ENCODE results near the gene AFF3. TPM values are rescaled to one million over a fixed set of nuclear protein-coding genes. Genes with fewer than 3 reads are reported as not detected.
A peak's percentile ranks its signal among the peaks of the same experiment; 100 is the strongest.

The AFF3 gene
- total RNA-seq, 6 experiments from 2014 or later: 0.80 to 8.2 (median 6.8) TPM

DNA sequence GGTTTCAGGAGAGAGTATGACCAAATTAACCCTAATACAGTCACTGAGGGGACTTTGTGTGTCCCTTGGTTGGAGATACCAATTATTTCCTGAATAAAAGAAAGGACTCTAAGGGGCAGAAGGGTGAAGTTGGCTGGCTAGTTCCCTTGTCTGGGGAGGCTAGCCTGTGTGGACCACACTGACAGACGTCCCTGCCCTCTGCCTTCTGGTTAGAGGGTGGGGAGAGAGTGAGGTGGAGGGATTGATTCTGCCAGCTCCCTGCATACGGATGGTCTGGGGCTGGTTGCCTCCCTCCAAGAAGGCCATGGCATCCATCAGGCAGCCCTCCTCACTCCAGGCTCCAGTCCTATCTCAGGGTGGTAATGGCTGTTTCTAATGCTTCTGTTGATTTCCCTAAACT is 37.4 kb upstream of the AFF3 start:
- peaks cover 19% of the 10 kb centered on the region for H3K27me3 Mint-ChIP-seq (ENCODE audit: insufficient read depth)
- no peaks in the 10 kb centered on the region for H3K36me3 Mint-ChIP-seq (ENCODE audit: low read depth)
- no peak overlapping the region for H3K27ac Mint-ChIP-seq
- peaks cover 8% of the 10 kb centered on the region; the same call in 1 of the 2 replicates for H3K4me1 Mint-ChIP-seq (ENCODE audit: low read depth)
- DNase-seq: no peak
- TF ChIP-seq, protein P1, sequence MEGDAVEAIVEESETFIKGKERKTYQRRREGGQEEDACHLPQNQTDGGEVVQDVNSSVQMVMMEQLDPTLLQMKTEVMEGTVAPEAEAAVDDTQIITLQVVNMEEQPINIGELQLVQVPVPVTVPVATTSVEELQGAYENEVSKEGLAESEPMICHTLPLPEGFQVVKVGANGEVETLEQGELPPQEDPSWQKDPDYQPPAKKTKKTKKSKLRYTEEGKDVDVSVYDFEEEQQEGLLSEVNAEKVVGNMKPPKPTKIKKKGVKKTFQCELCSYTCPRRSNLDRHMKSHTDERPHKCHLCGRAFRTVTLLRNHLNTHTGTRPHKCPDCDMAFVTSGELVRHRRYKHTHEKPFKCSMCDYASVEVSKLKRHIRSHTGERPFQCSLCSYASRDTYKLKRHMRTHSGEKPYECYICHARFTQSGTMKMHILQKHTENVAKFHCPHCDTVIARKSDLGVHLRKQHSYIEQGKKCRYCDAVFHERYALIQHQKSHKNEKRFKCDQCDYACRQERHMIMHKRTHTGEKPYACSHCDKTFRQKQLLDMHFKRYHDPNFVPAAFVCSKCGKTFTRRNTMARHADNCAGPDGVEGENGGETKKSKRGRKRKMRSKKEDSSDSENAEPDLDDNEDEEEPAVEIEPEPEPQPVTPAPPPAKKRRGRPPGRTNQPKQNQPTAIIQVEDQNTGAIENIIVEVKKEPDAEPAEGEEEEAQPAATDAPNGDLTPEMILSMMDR (IDR thresholded peaks at IDR 0.05): no peak
- H3K4me3 Mint-ChIP-seq: no peak overlapping the region
- no peaks in the 10 kb centered on the region for H3K9me3 Mint-ChIP-seq

DNA sequence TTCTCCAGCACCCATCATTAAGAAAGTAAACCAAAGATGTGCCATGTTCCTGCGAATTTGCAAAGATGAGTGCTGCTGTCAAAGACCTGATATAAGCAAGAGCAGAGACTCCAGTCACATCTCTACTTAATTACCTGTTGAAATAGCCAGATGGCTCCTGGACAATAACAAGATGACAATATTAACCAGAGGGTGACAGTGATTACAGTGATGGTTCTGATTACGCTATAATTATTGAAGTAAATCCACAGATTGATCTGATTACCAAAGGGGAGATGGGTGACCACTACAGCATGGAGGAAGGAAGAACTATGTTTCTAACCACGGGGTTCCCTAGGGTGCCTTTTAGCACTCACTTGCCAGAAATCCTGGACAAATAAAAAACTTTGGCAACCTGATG is 36.5 kb upstream of the AFF3 start:
- DNase-seq: no peak
- Mint-ChIP-seq H3K36me3 (ENCODE audit: low read depth) (no peaks in the 10 kb centered on the region), H3K9me3 (no peaks in the 10 kb centered on the region), H3K27ac (no peak overlapping the region), H3K27me3 (ENCODE audit: insufficient read depth) (peaks cover 17% of the 10 kb centered on the region), H3K4me1 (ENCODE audit: low read depth) (peaks cover 13% of the 10 kb centered on the region), H3K4me3 (no peak overlapping the region)
- TF ChIP-seq, protein P1 (IDR thresholded peaks at IDR 0.05): no peak

DNA sequence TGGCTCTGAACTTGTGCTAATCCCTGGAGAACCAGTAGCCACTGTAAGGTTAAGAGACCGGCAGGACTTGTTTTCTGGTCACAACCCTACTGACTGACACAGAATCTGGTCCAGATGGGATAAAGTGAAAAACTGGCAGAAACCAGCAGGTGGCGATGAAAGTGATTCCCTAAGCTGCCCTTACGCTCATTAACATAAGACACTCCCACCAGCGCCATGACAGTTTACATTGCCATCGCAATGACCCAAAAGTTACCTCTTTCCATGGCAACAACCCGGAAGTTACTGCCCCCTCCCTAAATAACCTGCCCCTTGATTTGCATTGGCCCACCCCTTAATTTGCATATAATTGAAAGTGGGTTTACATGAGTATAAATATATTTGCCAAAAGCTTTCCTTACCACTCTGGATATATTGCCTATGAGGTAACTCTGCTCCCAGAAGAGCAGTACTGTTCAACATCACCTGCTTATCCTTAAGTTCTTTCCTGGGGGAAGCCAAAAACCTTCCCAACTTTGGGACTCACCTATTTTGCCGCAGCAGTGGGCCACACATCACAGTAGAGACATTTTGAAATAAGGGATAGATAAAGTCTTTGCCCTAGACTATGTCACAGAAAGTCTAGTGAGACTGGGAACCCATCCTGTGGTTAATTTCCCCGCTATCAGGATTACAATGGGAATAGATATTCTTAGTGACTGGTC is 35.8 kb upstream of the AFF3 start:
- Mint-ChIP-seq H3K4me3 (no peak overlapping the region), H3K4me1 (ENCODE audit: low read depth) (peaks cover 20% of the 10 kb centered on the region), H3K27ac (no peak overlapping the region), H3K36me3 (ENCODE audit: low read depth) (no peaks in the 10 kb centered on the region), H3K9me3 (no peaks in the 10 kb centered on the region), H3K27me3 (ENCODE audit: insufficient read depth) (peaks cover 17% of the 10 kb centered on the region)
- TF ChIP-seq, protein P1 (IDR thresholded peaks at IDR 0.05): peak; percentile 66; the same call in 1 of the 2 replicates
- no peak for DNase-seq

DNA sequence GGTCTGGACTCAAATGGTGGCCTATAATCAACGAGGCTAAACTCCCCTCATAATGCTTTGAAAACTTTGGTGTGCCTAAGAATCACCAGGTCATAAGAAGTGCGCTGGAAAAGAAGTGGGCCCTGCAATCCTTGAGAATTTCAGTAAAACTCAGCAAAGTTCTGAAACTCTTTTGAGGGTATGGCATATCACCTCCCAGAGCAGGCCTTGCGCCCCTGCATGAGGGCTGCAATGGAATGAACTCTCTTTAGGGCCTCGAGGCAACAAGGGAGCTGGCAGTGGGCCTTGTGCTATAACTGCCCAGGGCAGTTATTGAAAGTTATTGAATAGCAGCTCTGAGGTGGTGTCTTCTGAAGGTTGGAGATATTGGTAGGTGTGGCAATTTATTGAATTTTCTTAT is 34.5 kb upstream of the AFF3 start:
- peaks cover 19% of the 10 kb centered on the region for H3K4me1 Mint-ChIP-seq (ENCODE audit: low read depth)
- no peak for DNase-seq
- H3K4me3 Mint-ChIP-seq: no peak overlapping the region
- no peaks in the 10 kb centered on the region for H3K36me3 Mint-ChIP-seq (ENCODE audit: low read depth)
- no peaks in the 10 kb centered on the region for H3K9me3 Mint-ChIP-seq
- TF ChIP-seq, protein P1 (IDR thresholded peaks at IDR 0.05): no peak
- no peak overlapping the region for H3K27ac Mint-ChIP-seq
- peaks cover 13% of the 10 kb centered on the region for H3K27me3 Mint-ChIP-seq (ENCODE audit: insufficient read depth)

DNA sequence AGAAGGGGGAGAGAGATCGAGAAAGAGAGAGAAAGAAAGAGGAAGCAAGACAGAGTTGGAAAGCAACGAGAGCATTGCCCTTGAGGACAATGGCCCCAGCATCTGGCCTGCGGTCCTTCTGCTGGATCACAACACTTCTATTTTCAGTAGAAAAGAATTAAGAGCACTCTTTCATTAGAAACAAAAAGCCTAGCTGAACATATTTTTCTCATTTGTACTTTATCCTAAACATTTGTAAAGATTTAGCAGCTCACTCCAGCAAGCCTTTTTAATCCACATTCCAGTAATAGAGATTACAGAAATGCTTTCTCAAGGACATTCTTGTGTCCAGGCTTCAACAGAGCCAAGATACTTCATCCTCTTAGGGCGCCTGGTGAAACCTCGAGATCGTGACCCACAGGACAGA is 31.6 kb upstream of the AFF3 start:
- H3K36me3 Mint-ChIP-seq (ENCODE audit: low read depth): no peaks in the 10 kb centered on the region
- peak overlapping the region; percentile 59; the same call in 1 of the 2 replicates for H3K4me3 Mint-ChIP-seq
- peak overlapping the region; percentile 36; the same call in 1 of the 2 replicates for H3K27ac Mint-ChIP-seq
- H3K9me3 Mint-ChIP-seq: no peaks in the 10 kb centered on the region
- DNase-seq: no peak
- peaks cover 2% of the 10 kb centered on the region for H3K27me3 Mint-ChIP-seq (ENCODE audit: insufficient read depth)
- TF ChIP-seq, protein P1 (IDR thresholded peaks at IDR 0.05): no peak
- peaks cover 19% of the 10 kb centered on the region for H3K4me1 Mint-ChIP-seq (ENCODE audit: low read depth)

Measured in HFFc6 (cell line).